ENCODE results near the gene PGRMC1. TPM values are rescaled to one million over a fixed set of nuclear protein-coding genes. Genes with fewer than 3 reads are reported as not detected.
A peak's percentile ranks its signal among the peaks of the same experiment; 100 is the strongest.
"Not testable (repeated sequence)": the region's sequence is repeated elsewhere in the genome, so short reads cannot be mapped to it uniquely, and the experiment has no call there.

Gene PGRMC1
- total and polyA plus RNA-seq, 3 experiments from 2014 or later: 19.9 to 50.6 (median 47.4) TPM

DNA sequence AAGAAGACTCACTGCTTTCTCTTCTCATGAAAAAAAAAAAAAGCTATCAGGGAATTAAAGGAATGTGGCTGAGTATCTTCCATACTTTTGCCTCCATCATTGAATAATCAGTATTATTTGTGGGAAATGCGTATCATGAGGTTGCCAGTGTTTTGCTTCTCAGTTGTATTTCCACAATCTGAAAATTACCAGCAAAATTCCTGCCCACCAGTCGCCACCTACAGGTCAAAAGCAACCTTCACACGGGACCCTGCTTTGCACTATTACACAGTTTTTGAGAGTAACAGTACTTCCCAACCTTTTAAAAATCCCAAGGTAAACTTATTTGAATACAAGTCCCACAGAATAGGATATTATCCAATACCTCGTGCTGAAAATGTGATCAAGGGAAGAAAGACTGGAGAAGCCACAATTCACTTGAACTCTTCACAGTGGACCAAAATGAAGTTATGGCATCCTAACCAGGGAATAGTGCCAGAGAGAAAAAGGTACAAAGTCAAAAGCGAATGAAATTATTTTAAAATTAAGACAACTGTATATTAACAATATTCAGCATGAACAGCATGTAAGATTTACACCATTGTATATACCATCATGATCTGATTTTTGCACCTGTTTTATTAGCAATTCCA, 30.4 kb downstream of the PGRMC1 start:
- POLR2A ChIA-PET: interaction anchor here (0.6 kb wide), 1 partner anchor 10 kb away, joined by 3 read pairs; no protein-coding TSS in a partner anchor

DNA sequence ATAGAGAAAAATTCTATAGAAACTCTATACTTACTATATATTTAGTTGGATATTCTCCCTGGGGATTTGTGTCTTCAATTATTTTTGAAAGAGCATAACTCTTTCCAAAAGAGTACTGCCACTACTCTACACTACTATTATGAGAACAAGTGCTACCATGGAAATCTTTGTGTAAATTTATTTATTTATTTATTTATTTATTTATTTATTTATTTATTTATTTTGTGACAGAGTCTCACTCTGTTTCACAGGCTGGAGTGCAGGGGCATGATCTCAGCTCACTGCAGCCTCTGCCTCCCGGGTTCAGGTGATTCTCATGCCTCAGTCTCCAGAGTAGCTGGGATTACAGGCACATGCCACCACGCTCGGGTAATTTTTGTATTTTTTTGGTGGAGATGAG, 31.0 kb downstream of the PGRMC1 start:
- POLR2A ChIA-PET; H3K4me3 ChIP-seq (ENCODE audit: low read length); H3K4me3 Mint-ChIP-seq; H3K36me3 ChIP-seq (ENCODE audit: insufficient read depth, low read length); H3K27ac ChIP-seq (ENCODE audit: low read depth, low read length); H3K4me1 Mint-ChIP-seq; CTCF ChIA-PET; DNase-seq; H3K9me3 Mint-ChIP-seq; H3K9me3 ChIP-seq (ENCODE audit: low read length); H3K27me3 ChIP-seq (ENCODE audit: insufficient read depth, low read length, poor library complexity, severe bottlenecking); H3K27ac Mint-ChIP-seq; H3K36me3 Mint-ChIP-seq; H3K4me1 ChIP-seq (ENCODE audit: insufficient read depth, low read length): not testable (repeated sequence)
- H3K27me3 Mint-ChIP-seq: peaks cover 3 to 11% of the 10 kb centered on the region in 2 donors

More for the DNA sequence above, 30.4 kb downstream of the PGRMC1 start:
- H3K27me3 ChIP-seq (ENCODE audit: insufficient read depth, low read length, poor library complexity, severe bottlenecking): no peaks in the 10 kb centered on the region
- H3K4me3 ChIP-seq (ENCODE audit: low read length): no peak overlapping the region
- peak in 2 of 5 donors; percentile 7 for DNase-seq
- Mint-ChIP-seq H3K27ac (no peak overlapping the region), H3K27me3 (peaks cover 3 to 11% of the 10 kb centered on the region in 2 donors), H3K9me3 (no peaks in the 10 kb centered on the region), H3K36me3 (peaks cover 0 to 3% (median 0%) of the 10 kb centered on the region in 3 donors), H3K4me3 (no peak overlapping the region), H3K4me1 (no peaks in the 10 kb centered on the region)
- CTCF ChIA-PET: interaction anchor here (1.1 kb wide), 1 partner anchor 11 kb away, joined by 4 read pairs; no protein-coding TSS in a partner anchor
- H3K36me3 ChIP-seq (ENCODE audit: insufficient read depth, low read length): no peaks in the 10 kb centered on the region
- no peak overlapping the region for H3K27ac ChIP-seq (ENCODE audit: low read depth, low read length)
- no peaks in the 10 kb centered on the region for H3K4me1 ChIP-seq (ENCODE audit: insufficient read depth, low read length)
- H3K9me3 ChIP-seq (ENCODE audit: low read length): no peaks in the 10 kb centered on the region

DNA sequence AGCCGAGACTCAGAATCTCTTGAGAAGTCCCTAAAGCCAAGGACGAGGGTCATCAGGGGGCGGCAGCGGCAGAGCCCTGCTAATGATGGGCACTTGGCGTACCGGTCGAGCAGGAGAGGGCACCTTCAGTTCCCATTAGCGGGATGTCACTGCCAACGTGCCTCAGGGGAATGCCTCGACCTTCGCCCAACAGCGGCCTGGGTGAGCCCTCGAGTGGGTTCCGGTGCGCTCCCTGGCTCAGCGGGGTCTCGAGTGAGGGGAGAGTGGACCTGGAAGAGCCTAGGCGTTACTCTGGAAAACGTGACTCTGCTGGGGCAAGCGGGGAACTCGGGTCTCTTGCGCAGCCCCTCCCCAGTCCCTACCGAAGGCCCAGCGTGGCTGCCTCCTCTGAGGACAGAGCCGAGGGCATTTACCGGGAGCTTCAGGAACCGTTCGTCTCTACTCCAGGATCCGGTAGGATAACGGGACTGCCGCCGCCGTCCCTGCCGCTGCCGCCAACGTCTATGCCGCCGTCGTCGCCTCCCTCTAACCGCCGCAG, 36.9 kb downstream of the PGRMC1 start:
- ChIA-PET POLR2A (no interaction called here), CTCF (interaction anchor here (1.4 kb wide), 1 partner anchor 10 kb away, joined by 3 read pairs; no protein-coding TSS in a partner anchor)
- peak overlapping the region in 4 of 7 donors; percentile 74 to 93 (median 78) for H3K4me3 Mint-ChIP-seq
- no peaks in the 10 kb centered on the region for H3K9me3 Mint-ChIP-seq
- peaks cover 0 to 3% (median 0%) of the 10 kb centered on the region in 3 donors for H3K36me3 Mint-ChIP-seq
- Histone ChIP-seq H3K27me3 (ENCODE audit: insufficient read depth, low read length, poor library complexity, severe bottlenecking) (no peaks in the 10 kb centered on the region), H3K4me3 (ENCODE audit: low read length) (no peak overlapping the region), H3K9me3 (ENCODE audit: low read length) (no peaks in the 10 kb centered on the region), H3K4me1 (ENCODE audit: insufficient read depth, low read length) (no peaks in the 10 kb centered on the region), H3K36me3 (ENCODE audit: insufficient read depth, low read length) (no peaks in the 10 kb centered on the region), H3K27ac (ENCODE audit: low read depth, low read length) (no peak overlapping the region)
- peaks cover 11 to 13% of the 10 kb centered on the region in 2 donors for H3K27me3 Mint-ChIP-seq
- no peak for DNase-seq
- no peak overlapping the region for H3K27ac Mint-ChIP-seq
- H3K4me1 Mint-ChIP-seq: peaks cover 8 to 9% (median 8%) of the 10 kb centered on the region in 3 donors

GRCh38 chrX:119273420-119274192, 37.5 kb downstream of the PGRMC1 start:
- H3K27me3 ChIP-seq (ENCODE audit: insufficient read depth, low read length, poor library complexity, severe bottlenecking): no peaks in the 10 kb centered on the region
- peak; percentile 4 to 61 (median 45) for DNase-seq
- H3K9me3 ChIP-seq (ENCODE audit: low read length): no peaks in the 10 kb centered on the region
- CTCF ChIA-PET: interaction anchor here (0.8 to 1.4 kb wide), 2 partner anchors 10 to 155 kb away, joined by 3 read pairs; no protein-coding TSS in a partner anchor
- H3K36me3 ChIP-seq (ENCODE audit: insufficient read depth, low read length): no peaks in the 10 kb centered on the region
- H3K27ac ChIP-seq (ENCODE audit: low read depth, low read length): no peak overlapping the region
- Mint-ChIP-seq H3K4me1 (peaks cover 8 to 9% (median 8%) of the 10 kb centered on the region in 3 donors), H3K9me3 (no peaks in the 10 kb centered on the region), H3K4me3 (peak overlapping the region; percentile 25 to 93 (median 75)), H3K27ac (peak overlapping the region in 2 of 8 donors; percentile 12 to 47), H3K27me3 (peaks cover 13 to 14% of the 10 kb centered on the region in 2 donors), H3K36me3 (peaks cover 0 to 3% (median 0%) of the 10 kb centered on the region in 3 donors)
- POLR2A ChIA-PET: no interaction called here
- H3K4me1 ChIP-seq (ENCODE audit: insufficient read depth, low read length): no peaks in the 10 kb centered on the region
- no peak overlapping the region for H3K4me3 ChIP-seq (ENCODE audit: low read length)

DNA sequence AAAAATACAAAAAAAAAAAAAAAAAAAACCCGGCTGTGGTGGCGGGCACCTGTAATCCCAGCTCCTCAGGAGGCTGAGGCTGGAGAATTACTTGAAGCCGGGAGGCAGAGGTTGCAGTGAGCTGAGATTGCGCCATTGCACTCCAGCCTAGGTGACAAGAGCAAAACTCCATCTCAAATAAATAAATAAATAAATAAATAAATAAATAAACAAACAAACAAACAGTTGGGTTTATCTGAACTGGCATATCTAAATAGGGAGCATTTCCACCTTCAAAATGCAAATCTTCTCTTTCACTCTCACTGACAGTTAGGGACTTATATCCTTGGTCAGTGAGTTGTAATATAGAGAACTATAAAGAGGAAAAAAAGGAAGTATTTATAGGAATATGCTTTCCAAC, 46.3 kb downstream of the PGRMC1 start:
- H3K36me3 Mint-ChIP-seq; H3K27ac ChIP-seq (ENCODE audit: low read depth, low read length); H3K4me1 ChIP-seq (ENCODE audit: insufficient read depth, low read length); H3K4me1 Mint-ChIP-seq; H3K4me3 Mint-ChIP-seq; H3K36me3 ChIP-seq (ENCODE audit: insufficient read depth, low read length); H3K9me3 ChIP-seq (ENCODE audit: low read length); DNase-seq; H3K9me3 Mint-ChIP-seq; H3K27me3 ChIP-seq (ENCODE audit: insufficient read depth, low read length, poor library complexity, severe bottlenecking); H3K27ac Mint-ChIP-seq; H3K4me3 ChIP-seq (ENCODE audit: low read length); CTCF ChIA-PET; POLR2A ChIA-PET: not testable (repeated sequence)
- peaks cover 15 to 17% of the 10 kb centered on the region in 2 donors for H3K27me3 Mint-ChIP-seq

- Mint-ChIP-seq H3K4me3 (no peak overlapping the region), H3K27ac (peak overlapping the region in 1 of 8 donors; percentile 91), H3K36me3 (no peaks in the 10 kb centered on the region), H3K9me3 (no peaks in the 10 kb centered on the region), H3K27me3 (peaks cover 4 to 9% of the 10 kb centered on the region in 2 donors), H3K4me1 (no peaks in the 10 kb centered on the region)
- CTCF ChIA-PET: no interaction called here
- no peak for DNase-seq
- no peaks in the 10 kb centered on the region for H3K27me3 ChIP-seq (ENCODE audit: insufficient read depth, low read length, poor library complexity, severe bottlenecking)
- H3K9me3 ChIP-seq (ENCODE audit: low read length): no peaks in the 10 kb centered on the region
- no peak overlapping the region for H3K4me3 ChIP-seq (ENCODE audit: low read length)
- H3K27ac ChIP-seq (ENCODE audit: low read depth, low read length): no peak overlapping the region
- POLR2A ChIA-PET: no interaction called here
- no peaks in the 10 kb centered on the region for H3K36me3 ChIP-seq (ENCODE audit: insufficient read depth, low read length)
- H3K4me1 ChIP-seq (ENCODE audit: insufficient read depth, low read length): no peaks in the 10 kb centered on the region
Measured at GRCh38 chrX:119288890-119289393, 52.9 kb downstream of the PGRMC1 start.

- no peak for DNase-seq
- ChIA-PET CTCF (no interaction called here), POLR2A (no interaction called here)
Measured at GRCh38 chrX:119290476-119290875, 54.4 kb downstream of the PGRMC1 start.

DNA sequence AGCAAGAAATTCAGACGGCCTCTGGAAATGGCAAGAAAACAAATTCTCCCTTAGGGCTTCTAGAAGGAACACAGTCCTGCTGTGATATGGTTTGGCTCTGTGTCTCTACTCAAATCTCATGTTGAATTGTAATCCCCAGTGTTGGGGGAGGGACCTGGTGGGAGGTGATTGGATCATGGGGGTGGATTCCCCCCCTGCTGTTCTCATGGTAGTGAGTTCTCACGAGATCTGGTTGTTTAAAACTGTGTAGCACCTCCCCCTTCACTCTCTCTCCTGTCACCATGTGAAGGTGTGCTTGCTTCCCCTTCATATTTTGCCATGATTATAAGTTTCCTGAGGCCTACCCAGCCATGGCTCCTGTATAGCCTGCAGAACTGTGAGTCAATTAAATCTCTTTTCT, 55.2 kb downstream of the PGRMC1 start:
- POLR2A ChIA-PET; H3K27ac Mint-ChIP-seq; DNase-seq; H3K27me3 Mint-ChIP-seq; CTCF ChIA-PET; H3K4me3 Mint-ChIP-seq; H3K4me1 ChIP-seq (ENCODE audit: insufficient read depth, low read length); H3K27ac ChIP-seq (ENCODE audit: low read depth, low read length); H3K36me3 Mint-ChIP-seq; H3K4me1 Mint-ChIP-seq; H3K9me3 ChIP-seq (ENCODE audit: low read length); H3K9me3 Mint-ChIP-seq; H3K4me3 ChIP-seq (ENCODE audit: low read length); H3K27me3 ChIP-seq (ENCODE audit: insufficient read depth, low read length, poor library complexity, severe bottlenecking); H3K36me3 ChIP-seq (ENCODE audit: insufficient read depth, low read length): not testable (repeated sequence)

More at GRCh38 chrX:119290476-119290875, 54.4 kb downstream of the PGRMC1 start:
- Histone ChIP-seq H3K4me1 (ENCODE audit: insufficient read depth, low read length) (no peaks in the 10 kb centered on the region), H3K27me3 (ENCODE audit: insufficient read depth, low read length, poor library complexity, severe bottlenecking) (no peaks in the 10 kb centered on the region), H3K4me3 (ENCODE audit: low read length) (no peak overlapping the region), H3K36me3 (ENCODE audit: insufficient read depth, low read length) (no peaks in the 10 kb centered on the region), H3K27ac (ENCODE audit: low read depth, low read length) (no peak overlapping the region), H3K9me3 (ENCODE audit: low read length) (no peaks in the 10 kb centered on the region)
- no peaks in the 10 kb centered on the region for H3K9me3 Mint-ChIP-seq
- H3K27me3 Mint-ChIP-seq: peaks cover 4 to 6% of the 10 kb centered on the region in 2 donors
- H3K27ac Mint-ChIP-seq: no peak overlapping the region
- H3K4me3 Mint-ChIP-seq: no peak overlapping the region
- H3K4me1 Mint-ChIP-seq: no peaks in the 10 kb centered on the region
- no peaks in the 10 kb centered on the region for H3K36me3 Mint-ChIP-seq

Measured in CD8-positive, alpha-beta memory T cell (primary cell).